NOMO-1 (cell line): ENCODE measurements around the gene PTPRB.
A peak's percentile ranks its signal among the peaks of the same experiment; 100 is the strongest.

Experiments used
- DNase-seq, 2 experiments: peaks; one replicate each; lab custom pipeline; 2025; ENCODE audit not compliant: unreplicated experiment in 2 of 2; lab: John Stamatoyannopoulos, UW

The PTPRB gene

DNA sequence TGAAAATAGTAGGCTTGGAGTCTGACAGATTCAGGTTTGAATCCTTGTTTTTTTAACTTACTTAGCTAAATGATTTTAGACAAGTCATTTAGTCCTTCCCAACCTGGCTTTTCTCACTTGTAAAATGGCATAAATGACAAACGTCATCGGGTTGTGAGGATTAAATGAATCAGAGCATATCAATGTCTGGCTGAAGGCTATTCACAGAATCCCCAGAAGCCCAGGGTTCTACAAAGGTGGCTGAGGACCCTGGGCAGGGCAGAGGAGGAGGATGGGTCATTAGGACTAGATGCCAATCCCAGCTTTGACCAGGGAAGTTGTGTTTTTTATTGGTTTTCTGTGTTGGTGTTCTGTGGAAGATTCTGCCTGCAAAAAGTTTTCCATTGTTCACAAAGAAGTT, 7.6 kb upstream of the PTPRB start:
- no peak for DNase-seq

GRCh38 chr12:70643939-70644338, 6.7 kb upstream of the PTPRB start:
- no peak for DNase-seq

DNA sequence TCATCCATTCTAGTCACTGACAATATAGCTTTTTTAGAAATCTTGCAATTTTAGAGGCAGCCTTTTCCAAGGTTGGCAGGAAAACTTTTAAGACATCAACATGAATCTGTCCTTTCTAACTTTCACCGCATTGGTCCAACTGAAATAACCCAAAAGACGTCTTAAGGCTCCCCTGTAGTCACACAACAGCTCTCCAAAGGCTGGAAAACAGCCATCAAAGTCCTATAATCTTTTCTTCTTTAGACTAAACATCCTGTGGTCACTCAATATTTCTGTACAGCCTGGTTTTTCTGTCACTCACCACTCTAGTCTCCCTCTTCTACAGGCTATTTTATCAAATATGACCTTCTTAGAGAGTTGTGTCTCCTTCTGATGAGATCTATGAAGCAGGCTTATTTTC, 4.5 kb upstream of the PTPRB start:
- DNase-seq, result no peak

- DNase-seq, result no peak
Observed at GRCh38 chr12:70640901-70641300, 3.7 kb upstream of the PTPRB start.

- no peak for DNase-seq
Observed at GRCh38 chr12:70639535-70639934, 2.3 kb upstream of the PTPRB start.

GRCh38 chr12:70638639-70639360, 1.6 kb upstream of the PTPRB start:
- DNase-seq, result no peak

- DNase-seq, result no peak
Observed at GRCh38 chr12:70635755-70636154, 1.5 kb downstream of the PTPRB start.

DNA sequence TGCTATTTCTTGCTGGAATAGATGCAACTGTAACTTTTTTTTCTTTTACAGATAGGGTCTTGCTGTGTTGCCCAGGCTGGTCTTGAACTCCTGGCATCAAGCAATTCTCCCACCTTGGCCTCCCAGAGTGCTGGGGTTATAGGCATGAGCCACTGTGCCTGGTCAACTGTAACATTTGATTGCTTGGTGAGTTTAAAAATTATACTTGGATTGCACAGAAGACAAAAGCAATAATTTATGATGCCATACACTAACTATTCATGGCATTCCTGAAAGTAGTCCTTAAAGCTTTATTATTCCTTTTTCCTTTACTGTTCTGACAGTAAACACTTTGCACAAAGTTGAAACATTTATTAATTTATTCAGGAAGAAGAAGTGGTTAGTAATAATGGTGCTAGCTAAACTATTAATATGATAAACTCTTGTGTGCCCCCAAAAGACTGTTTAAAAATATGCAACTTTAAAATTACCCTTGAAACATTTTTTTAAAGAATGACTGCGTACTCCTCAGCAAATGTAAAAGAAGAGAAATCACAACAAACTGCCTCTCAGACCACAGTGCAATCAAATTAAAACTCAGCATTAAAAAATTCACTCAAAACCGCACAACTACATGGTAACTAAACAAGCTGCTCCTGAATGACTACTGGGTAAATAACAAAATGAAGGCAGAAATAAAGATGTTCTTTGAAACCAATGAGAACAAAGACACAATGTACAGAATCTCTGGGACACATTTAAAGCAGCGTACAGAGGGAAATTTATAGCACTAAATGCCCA, 8.3 kb downstream of the PTPRB start:
- no peak for DNase-seq

- no peak for DNase-seq
Observed at GRCh38 chr12:70627677-70628076, 9.6 kb downstream of the PTPRB start.

DNA sequence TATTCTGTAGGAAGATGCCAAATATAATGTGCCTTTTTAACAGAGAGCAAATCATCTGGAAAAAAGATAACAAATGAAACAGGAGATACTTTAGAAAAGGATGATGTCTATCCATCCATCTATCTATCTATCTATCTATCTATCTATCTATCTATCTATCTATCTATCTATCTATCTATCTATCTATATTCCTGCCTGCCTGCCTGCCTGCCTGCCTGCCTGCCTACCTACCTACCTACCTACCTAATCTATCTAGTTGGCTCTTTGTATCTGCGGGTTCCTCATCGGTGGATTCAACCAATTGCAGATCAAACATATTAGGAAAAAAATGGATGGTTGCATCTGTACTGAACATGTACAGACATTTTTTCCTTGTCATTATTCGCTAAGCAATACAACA, 11.0 kb downstream of the PTPRB start:
- DNase-seq, result no peak

- no peak for DNase-seq
Observed at GRCh38 chr12:70619471-70620152, 17.6 kb downstream of the PTPRB start.

DNA sequence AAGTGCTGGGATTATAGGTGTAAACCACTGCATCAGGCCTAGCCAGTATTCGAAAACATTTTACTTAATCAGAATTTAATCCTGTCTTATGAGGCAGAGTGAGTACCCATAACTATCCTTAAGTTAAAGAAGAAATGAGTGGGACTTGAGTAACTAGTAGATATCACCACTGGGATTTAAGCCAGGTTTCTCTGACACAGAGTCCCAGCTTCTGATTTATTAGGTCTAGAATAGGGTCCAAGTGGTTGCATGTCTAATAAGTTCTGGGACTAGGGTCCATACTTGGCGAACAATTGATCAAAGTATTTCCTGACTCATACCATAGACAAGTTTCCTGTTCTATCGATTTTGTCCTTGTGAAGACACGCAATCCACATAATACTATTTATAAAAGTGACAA, 18.9 kb downstream of the PTPRB start:
- DNase-seq, result no peak

GRCh38 chr12:70617450-70617849, 19.8 kb downstream of the PTPRB start:
- DNase-seq, result no peak

GRCh38 chr12:70615174-70615866, 21.9 kb downstream of the PTPRB start:
- DNase-seq, result no peak

GRCh38 chr12:70609739-70610491, 27.3 kb downstream of the PTPRB start:
- peak; percentile 31 to 63 for DNase-seq

GRCh38 chr12:70609203-70609602, 28.0 kb downstream of the PTPRB start:
- no peak for DNase-seq

DNA sequence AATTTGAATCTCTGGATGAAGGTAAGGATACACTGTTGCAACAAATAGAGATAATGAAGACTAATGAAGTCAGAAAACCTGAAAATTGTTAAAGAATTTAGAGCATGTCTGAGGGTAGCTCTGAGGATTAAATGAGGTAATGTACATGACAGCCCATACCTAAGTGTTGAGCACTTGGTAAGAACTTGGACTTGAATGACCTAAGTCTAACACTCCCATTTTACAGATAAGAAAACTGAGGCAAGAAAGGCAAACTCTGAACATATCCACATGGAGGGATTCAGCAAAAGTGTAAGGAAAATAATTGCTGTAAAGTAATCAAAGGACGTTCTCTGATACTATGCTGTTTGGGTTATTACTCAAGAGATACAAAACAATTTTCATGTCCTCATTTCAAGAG, 29.0 kb downstream of the PTPRB start:
- no peak for DNase-seq

- no peak for DNase-seq
Observed at GRCh38 chr12:70607107-70607506, 30.1 kb downstream of the PTPRB start.

- no peak for DNase-seq
Observed at GRCh38 chr12:70605976-70606375, 31.3 kb downstream of the PTPRB start.

GRCh38 chr12:70604662-70605061, 32.6 kb downstream of the PTPRB start:
- DNase-seq, result no peak
